Measurements from ENCODE around the gene CLEC3B.
"Not testable (repeated sequence)": the region's sequence is repeated elsewhere in the genome, so short reads cannot be mapped to it uniquely, and the experiment has no call there.

Gene CLEC3B, protein sequence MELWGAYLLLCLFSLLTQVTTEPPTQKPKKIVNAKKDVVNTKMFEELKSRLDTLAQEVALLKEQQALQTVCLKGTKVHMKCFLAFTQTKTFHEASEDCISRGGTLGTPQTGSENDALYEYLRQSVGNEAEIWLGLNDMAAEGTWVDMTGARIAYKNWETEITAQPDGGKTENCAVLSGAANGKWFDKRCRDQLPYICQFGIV

DNA sequence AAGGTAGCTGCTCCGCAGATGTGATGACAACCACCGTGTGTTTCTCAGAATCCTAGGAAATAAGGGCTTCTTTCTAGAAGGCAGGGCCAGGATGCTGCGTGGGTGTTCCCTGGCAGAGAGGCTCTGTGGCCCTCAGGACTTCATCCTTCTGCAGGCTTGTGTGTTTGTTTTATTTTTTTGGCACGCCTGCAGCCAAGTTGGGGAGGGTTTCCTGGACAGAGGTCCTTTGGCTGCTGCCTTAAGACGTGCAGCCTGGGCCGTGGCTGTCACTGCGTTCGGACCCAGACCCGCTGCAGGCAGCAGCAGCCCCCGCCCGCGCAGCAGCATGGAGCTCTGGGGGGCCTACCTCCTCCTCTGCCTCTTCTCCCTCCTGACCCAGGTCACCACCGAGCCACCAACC, at the start of gene CLEC3B:
Gene CLEC3B, plus strand, starts transcription at position 266 of the 400 bp plus-strand sequence. Its CDS starts 60 bp downstream, at position 326.
- peak; percentile 75 for DNase-seq (ENCODE audit: low spot score)

DNA sequence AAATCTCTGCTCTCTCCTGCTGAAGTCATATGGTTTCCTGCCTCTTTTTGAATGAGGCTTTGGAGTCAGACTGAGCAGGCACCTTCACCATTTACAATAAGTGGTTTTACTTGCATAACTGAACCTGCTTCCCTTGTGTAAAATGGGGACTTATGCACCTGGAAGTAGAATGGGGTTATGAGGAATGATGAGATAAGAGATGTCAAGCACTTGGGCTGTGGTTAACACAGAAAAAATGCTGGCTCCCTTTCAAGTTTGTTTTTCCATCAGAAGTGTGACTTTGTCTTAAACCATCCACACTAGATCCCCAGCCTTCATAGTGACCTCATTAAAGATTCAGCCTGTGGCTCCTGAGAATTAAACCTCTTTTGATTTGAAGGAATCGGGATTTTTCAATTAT, 44.9 kb upstream of the CLEC3B start:
- DNase-seq (ENCODE audit: low spot score), result peak; percentile 20

- DNase-seq (ENCODE audit: low spot score), result no peak
Observed at GRCh38 chr3:44981751-44982150, 44.4 kb upstream of the CLEC3B start.

- DNase-seq (ENCODE audit: low spot score), result no peak
Observed at GRCh38 chr3:44982817-44983216, 43.3 kb upstream of the CLEC3B start.

GRCh38 chr3:44983484-44983941, 42.6 kb upstream of the CLEC3B start:
- peak; percentile 14 for DNase-seq (ENCODE audit: low spot score)

- DNase-seq (ENCODE audit: low spot score), result no peak
Observed at GRCh38 chr3:44984335-44984734, 41.8 kb upstream of the CLEC3B start.

DNA sequence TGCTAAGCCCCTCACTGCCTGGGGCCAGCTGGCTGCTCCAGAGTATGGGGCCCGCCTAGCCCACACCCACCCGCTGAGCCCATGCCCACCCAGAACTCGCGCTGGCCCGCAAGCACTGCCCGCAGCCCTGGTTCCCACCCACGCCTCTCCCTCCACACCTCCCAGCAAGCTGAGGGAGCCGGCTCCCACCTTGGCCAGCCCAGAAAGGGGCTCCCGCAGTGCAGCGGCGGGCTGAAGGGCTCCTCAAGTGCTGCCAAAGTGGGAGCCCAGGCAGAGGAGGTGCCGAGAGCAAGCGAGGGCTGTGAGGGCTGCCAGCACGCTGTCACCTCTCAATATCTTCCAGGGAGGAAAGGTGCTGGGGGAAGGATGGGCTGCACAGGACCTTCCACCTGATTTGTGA, 39.8 kb upstream of the CLEC3B start:
- DNase-seq (ENCODE audit: low spot score), result not testable (repeated sequence)

DNA sequence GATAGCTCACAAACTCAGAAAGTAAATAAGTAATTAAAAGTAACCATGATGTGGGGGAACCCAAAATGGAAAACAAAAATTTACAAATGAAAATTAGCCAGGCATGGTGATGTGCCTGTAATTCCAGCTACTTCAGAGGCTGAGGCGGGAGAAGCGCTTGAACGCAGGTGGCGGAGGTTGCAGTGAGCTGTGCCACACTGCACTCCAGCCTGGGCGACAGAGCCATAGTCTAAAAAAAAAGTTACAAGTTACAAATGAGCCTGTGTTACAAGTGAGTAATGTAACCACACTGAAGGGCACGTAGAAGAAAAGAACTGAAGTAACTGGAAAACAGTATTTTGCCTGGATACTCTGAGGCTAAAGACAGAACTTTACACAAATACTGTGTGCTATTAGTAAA, 38.8 kb upstream of the CLEC3B start:
- DNase-seq (ENCODE audit: low spot score), result no peak

- DNase-seq (ENCODE audit: low spot score), result peak; percentile 21
Observed at GRCh38 chr3:44988073-44988472, 38.0 kb upstream of the CLEC3B start.

- no peak for DNase-seq (ENCODE audit: low spot score)
Observed at GRCh38 chr3:44989141-44989540, 37.0 kb upstream of the CLEC3B start.

DNA sequence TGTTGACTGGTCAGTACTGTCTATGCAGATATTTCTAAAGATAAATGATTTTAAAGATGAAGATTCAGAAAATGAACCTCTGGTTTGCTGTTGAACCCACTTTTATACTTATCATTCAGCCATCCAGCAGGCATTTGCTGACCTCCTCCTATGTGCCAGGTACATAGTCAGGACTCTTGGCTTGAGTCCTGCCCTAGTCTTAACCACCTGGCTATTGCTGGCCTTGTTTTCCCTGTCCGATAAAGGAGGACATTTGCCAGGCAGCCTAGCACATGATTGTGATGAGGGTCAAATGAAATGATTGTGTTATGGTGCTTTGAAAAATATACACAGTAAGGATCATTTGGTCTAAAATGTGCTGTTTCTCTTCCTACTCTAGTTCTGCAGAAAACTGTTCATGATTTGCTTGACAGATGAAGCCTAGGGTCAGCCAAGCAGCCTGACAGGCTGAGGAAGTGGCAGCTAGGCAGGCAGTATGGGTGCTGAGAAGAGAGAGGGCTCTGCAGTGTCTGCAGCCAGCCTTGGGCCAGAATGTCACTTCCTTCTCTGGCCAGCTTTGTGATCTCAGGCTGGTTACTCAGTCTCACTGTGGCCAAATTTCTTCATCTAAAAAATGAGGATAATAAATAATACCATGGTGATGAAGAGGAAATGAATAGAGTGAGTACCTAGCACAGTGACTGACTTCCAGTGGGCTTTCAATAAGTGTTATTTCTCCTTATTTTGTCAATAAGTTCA, 36.3 kb upstream of the CLEC3B start:
- DNase-seq (ENCODE audit: low spot score), result no peak

DNA sequence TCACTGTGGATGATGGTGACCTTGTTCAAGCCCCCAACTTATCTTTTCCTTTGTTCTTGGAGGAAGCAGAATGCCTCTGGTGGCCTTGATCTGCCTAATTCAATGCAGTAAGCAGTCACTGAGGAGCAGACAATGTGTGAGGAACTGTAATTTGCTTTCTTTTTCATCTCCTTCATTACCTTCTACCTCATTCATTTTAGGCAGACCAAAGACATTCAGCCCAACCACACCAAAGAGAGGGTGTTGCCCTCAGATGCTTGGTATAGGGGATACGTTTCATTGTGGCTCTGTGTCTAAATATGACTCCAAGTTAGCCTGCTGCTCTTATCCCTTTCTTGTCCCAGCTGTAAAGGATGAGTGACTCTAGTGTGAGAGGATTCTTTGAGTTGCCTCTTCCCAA, 34.8 kb upstream of the CLEC3B start:
- no peak for DNase-seq (ENCODE audit: low spot score)

DNA sequence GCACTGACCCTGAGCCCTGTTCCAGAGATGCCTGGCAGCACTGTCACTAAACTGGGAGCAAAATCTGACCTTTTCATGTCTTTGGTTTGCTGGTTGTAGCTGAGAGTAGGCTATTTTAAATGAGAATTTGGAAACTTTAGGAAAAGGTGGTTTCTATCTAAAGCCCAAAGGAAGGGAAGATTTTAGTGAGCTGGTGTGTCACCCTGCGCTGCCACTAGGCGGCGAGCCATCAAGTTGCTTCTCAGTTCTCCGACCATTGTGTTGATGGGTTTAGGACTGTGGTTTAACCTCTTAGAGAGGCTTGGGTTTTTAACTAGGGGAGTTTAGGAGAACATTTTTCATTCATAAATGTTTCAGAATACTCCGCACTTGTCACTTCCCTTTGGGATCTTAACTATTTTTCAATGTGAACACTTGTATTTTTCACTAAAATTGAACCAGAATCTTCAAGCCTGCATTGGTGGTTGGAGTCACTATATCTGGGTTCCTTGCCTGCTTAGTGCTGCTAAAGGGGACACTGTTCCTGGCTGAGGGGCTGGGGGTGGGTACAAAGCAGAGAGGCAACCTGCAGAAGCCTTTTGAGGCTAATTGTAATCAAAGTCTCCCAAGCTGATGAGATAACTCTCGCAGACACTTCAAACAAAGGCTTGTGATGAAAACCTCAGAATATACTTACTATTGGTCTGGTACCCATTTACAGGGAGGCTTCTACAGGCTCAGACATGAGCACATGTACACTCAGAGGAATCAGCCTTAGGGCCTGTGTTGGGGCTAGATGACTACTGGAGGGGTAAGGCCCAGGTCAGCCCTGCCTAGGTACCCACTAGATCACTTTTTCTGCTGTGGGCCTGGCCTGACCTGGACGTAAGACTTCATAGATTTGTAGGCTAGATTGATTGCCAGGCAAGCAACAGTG, 33.3 kb upstream of the CLEC3B start:
- no peak for DNase-seq (ENCODE audit: low spot score)

- peak; percentile 93 for DNase-seq (ENCODE audit: low spot score)
Observed at GRCh38 chr3:44993471-44994205, 32.5 kb upstream of the CLEC3B start.

DNA sequence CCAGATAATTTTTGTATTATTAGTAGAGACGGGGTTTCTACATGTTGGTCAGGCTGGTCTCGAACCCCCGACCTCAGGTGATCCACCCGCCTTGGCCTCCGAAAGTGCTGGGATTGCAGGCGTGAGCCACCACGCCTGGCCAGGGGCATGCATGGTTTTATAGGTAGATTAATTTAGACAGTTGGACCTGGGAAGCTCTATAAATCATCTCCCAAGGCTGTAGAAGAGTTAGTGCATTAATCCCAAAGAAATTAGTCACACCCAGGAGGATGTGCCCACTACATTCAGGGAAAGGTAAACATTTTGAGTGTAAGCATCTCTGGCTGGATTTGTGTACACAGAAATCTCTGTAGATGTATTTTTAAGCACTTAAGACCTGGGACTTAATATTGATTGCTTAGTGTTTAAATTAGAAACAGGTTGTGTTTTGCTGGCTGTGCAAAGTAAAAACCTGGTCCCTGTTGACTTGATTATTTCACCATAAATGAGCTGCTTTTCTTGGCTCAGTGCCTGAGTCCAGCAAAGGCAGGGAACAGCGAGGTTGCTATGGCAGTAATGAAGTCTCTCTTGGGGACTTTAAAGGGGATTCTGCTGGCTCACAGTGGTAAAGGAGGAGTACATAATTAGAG, 30.8 kb upstream of the CLEC3B start:
- peak; percentile 57 for DNase-seq (ENCODE audit: low spot score)

- no peak for DNase-seq (ENCODE audit: low spot score)
Observed at GRCh38 chr3:44996556-44996969, 29.5 kb upstream of the CLEC3B start.

GRCh38 chr3:44999782-45000181, 26.3 kb upstream of the CLEC3B start:
- DNase-seq (ENCODE audit: low spot score), result no peak

DNA sequence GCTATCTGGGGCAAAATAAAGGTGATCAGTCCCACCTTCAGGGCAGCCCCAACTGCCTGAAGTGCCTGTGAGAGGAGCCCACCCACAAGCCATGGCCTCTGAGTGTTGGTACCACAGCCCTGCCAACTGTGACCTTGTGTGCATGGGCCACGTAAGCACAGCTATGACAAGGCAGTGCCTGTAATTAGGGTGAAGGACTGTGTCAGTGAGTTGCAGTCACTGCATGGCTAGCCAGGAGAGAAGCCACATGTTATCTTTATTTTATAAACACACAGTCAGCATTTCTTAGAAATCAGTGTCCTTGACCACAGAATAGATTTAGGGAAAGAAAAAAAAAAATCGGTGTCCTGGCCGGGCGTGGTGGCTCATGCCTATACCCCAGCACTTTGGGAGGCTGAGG, 25.3 kb upstream of the CLEC3B start:
- DNase-seq (ENCODE audit: low spot score), result no peak

DNA sequence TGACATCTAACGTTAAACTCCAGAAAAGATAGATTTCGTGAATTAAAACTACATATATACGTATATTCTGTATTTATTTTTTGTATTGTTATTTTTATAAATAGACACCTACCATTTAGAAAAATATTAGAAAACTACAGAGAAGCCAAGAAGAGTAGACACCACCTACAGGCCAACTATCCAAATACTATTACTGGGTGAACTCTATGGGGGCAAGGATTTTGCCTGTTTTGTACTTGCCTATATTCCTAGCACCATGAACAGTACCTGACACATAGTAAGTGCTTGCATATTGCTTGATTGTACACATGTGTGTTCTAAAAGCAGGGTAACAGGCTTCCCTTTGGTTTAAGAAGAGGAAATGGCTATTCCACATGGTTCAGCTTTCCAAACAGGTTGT, 24.4 kb upstream of the CLEC3B start:
- no peak for DNase-seq (ENCODE audit: low spot score)

GRCh38 chr3:45002139-45002660, 23.9 kb upstream of the CLEC3B start:
- no peak for DNase-seq (ENCODE audit: low spot score)

GRCh38 chr3:45002720-45003119, 23.4 kb upstream of the CLEC3B start:
- no peak for DNase-seq (ENCODE audit: low spot score)
